ENCODE measurements around the gene TREH. TPM values are rescaled to one million over a fixed set of nuclear protein-coding genes. Genes with fewer than 3 reads are reported as not detected.

The TREH gene
- total RNA-seq, 5 donors from 2014 or later (not counting 1 experiment from before 2014, with no cell fraction given), result not detected

DNA sequence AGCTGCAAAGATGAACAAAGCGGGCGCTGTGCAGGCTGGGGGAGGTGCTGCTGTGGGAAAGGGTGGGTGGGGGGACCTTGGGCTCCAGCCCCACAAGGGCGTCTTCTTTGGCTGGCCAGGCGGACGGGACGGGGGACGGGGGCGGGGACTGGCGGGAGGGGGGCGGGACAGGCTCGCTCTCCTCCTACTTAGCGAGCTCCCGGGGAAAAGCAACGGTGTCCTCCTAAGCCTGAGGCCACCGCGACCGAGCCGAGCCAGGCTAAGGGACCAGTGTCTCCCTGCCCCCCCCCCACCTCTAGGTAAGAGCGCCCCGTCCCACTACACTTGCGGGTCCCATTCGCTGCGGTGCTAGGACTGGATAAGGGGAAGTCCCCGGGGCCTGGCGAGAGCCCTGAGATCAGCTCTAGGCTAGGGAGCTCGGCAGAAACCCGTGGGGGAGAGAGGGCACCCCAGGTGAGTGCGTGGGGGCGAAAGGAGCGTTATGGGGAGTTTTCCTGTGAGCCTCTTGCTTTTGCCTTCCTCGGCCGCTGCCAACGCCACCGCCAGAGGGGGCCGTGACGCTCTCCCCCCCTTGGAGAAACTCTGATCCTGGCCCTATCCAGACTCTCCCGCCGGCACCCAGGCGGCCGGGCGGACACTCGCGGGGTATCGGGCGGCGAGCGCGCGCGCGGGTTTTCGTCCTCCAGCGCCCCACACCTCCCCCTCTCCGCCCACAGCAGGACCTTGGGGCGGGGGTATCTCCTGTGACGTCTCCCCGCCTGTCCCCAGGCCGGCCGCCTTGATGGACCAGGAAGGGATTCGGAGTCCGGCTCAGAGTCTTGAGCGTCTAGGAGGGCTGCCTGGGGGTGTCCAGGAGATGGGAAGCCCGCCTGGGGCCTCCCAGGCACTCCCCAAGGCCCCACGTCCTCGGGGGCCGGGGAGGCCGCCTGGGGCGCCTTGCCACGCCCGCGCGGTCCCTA is 71.8 kb downstream of the TREH start, which contains the start of gene PHLDB1:
TSS of gene PHLDB1 (plus strand) at position 215 of the 959 bp plus-strand sequence. CDS start 6,222 bp downstream, outside the sequence.
- Histone ChIP-seq H3K27me3 (replicated peaks in 1 of 2; ENCODE audit: control insufficient read depth in 2 of 2, extremely low read depth in 1 of 2, insufficient read depth in 2 of 2, low read length in 1 of 2) (peaks cover 3 to 26% of the 10 kb centered on the region in 2 experiments), H3K4me1 (ENCODE audit: control insufficient read depth in 1 of 2, extremely low read depth in 1 of 2, insufficient read depth in 2 of 2, low read length in 2 of 2) (peaks cover 14 to 41% of the 10 kb centered on the region in 2 experiments), H3K27ac (ENCODE audit: low read length) (peak within 1 kb of the TSS; percentile 37), H3K36me3 (ENCODE audit: control insufficient read depth in 2 of 2, extremely low read depth in 1 of 2, insufficient read depth in 1 of 2, low read length in 1 of 2) (no peaks in the 10 kb centered on the region), H3K9me3 (no peaks in the 10 kb centered on the region), H3K4me3 (ENCODE audit: control insufficient read depth in 1 of 2, extremely low read depth in 1 of 2, low read length in 1 of 2) (peak within 1 kb of the TSS; percentile 62 to 73)
- peak in 31 of 35 experiments; percentile 13 to 72 (median 32) for DNase-seq
- H3K27me3 Mint-ChIP-seq, result peaks cover 0 to 13% of the 10 kb centered on the region in 2 donors
- ChIA-PET CTCF (interaction anchor here (0.6 to 4.1 kb wide), 3 partner anchors 13 to 60 kb away, joined by 3 to 31 read pairs (median 5); no protein-coding TSS in a partner anchor), POLR2A (interaction anchor here (0.6 kb wide), 2 partner anchors 83 to 264 kb away, joined by 3 read pairs; no protein-coding TSS in a partner anchor)
- WGBS (ENCODE audit: insufficient coverage), result under 1% methylated on average over 24 of the region's 72 CpGs
- H3K4me1 Mint-ChIP-seq, result peaks cover 20 to 31% (median 25%) of the 10 kb centered on the region in 3 donors
- H3K27ac Mint-ChIP-seq, result peak within 1 kb of the TSS in 1 of 2 donors; percentile 74
- ATAC-seq (replicated peaks in 1 of 4), result peak; percentile 4 to 15 (median 8)
- peaks cover 3% of the 10 kb centered on the region for H3K36me3 Mint-ChIP-seq
- peak within 1 kb of the TSS; percentile 76 to 84 (median 83) for H3K4me3 Mint-ChIP-seq
- no peaks in the 10 kb centered on the region for H3K9me3 Mint-ChIP-seq

Other genes with a start within 250 kb of the TREH start
- 100 to 1,000 TPM; 130 to 183 (median 153) TPM for gene KMT2A, start 243.2 kb downstream of the TREH start, total RNA-seq
- 1 to 10 TPM in 4 of 5 donors, under 1 TPM in 1; 0.53 to 1.7 (median 1.2) TPM for gene TTC36, start 152.2 kb downstream of the TREH start, total RNA-seq
- 10 to 100 TPM; 19.9 to 31.7 (median 25.3) TPM for gene TMEM25, start 148.5 kb downstream of the TREH start, total RNA-seq
- 10 to 100 TPM in 3 of 5 donors, 1 to 10 TPM in 2; 7.0 to 12.4 (median 11.3) TPM for gene IFT46, start 113.7 kb downstream of the TREH start, total RNA-seq
- 100 to 1,000 TPM in 3 of 5 donors, 10 to 100 TPM in 2; 80.6 to 117 (median 111) TPM for gene ARCN1, start 107.2 kb downstream of the TREH start, total RNA-seq
- 1 to 10 TPM; 1.8 to 7.8 (median 4.0) TPM for gene PHLDB1, start 72.0 kb downstream of the TREH start, total RNA-seq
- 100 to 1,000 TPM; 220 to 312 (median 244) TPM for gene DDX6, start 111.5 kb upstream of the TREH start, total RNA-seq
- gene CXCR5, start 204.2 kb upstream of the TREH start, total RNA-seq, result 10 to 100 TPM in 1 of 5 donors, 1 to 10 TPM in 4; 4.7 to 10.6 (median 6.3) TPM
- 100 to 1,000 TPM; 229 to 331 (median 308) TPM for gene BCL9L, start 246.3 kb upstream of the TREH start, total RNA-seq